22Rv1 (cell line): ENCODE results near the gene SKOR1.

ENCODE experiments used
- CTCF ChIP-seq: fragments of 450-650 bp; IDR thresholded peaks from 2 replicates; pipeline ENCODE4 v1.5.1; 2017; ENCODE audit warnings: mild to moderate bottlenecking
- ZFX ChIP-seq: fragments of 450-650 bp; IDR thresholded peaks from 2 replicates; pipeline ENCODE4 v1.6.1; 2017; ENCODE audit warnings: antibody characterized with exemption, borderline replicate concordance

GRCh38 chr15:67801142-67801541 lies 24.2 kb upstream of the SKOR1 start:
- no peak for TF ChIP-seq CTCF
- TF ChIP-seq ZFX: no peak
